ENCODE results near the gene IGFBP4. TPM values are rescaled to one million over a fixed set of nuclear protein-coding genes. Genes with fewer than 3 reads are reported as not detected.

IGFBP4 gene
- total and polyA plus RNA-seq, 12 donors, result 65.1 to 301 (median 128) TPM

- H3K36me3 ChIP-seq, result peaks cover 0 to 3% (median 0%) of the 10 kb centered on the region in 9 donors
- TF ChIP-seq CTCF (IDR thresholded peaks at IDR 0.05), result no peak
- peak overlapping the region in 9 of 10 donors; percentile 35 to 86 (median 61) for H3K4me3 ChIP-seq
- DNase-seq (peak in 1 of 2 donors; percentile 28), ATAC-seq (peak in 2 of 8 donors; percentile 4 to 5)
- H3K27ac ChIP-seq, result peak overlapping the region in 6 of 10 donors; percentile 29 to 76 (median 50)
- WGBS, 2 donors, result 68 to 71% methylated on average over 16 of the region's 16 CpGs
- H3K4me1 ChIP-seq, result peaks cover 8 to 48% (median 14%) of the 10 kb centered on the region in 9 donors
- H3K9me3 ChIP-seq, result no peaks in the 10 kb centered on the region
- intact Hi-C loops (cut with DNase I), result loop anchor here in 9 of 10 donors (2.0 to 10.0 kb wide), 8 partner anchors 14 to 214 kb away; partner anchors contain the start of genes GJD3 (in 4 of the 9) and RARA (in 3 of the 9)
- peaks cover 0 to 9% (median 0%) of the 10 kb centered on the region in 7 donors for H3K27me3 ChIP-seq
Observed at GRCh38 chr17:40418428-40418706, 24.9 kb upstream of the IGFBP4 start.

GRCh38 chr17:40419559-40420331, 23.5 kb upstream of the IGFBP4 start:
- no peak for TF ChIP-seq CTCF (IDR thresholded peaks at IDR 0.05)
- no peaks in the 10 kb centered on the region for H3K9me3 ChIP-seq
- H3K4me1 ChIP-seq, result peaks cover 8 to 51% (median 14%) of the 10 kb centered on the region in 9 donors
- no peak overlapping the region for H3K27ac ChIP-seq
- WGBS, 2 donors, result 65 to 69% methylated on average over 11 of the region's 11 CpGs
- DNase-seq, result no peak
- H3K36me3 ChIP-seq, result no peaks in the 10 kb centered on the region
- H3K27me3 ChIP-seq, result peaks cover 0 to 9% (median 0%) of the 10 kb centered on the region in 7 donors
- H3K4me3 ChIP-seq, result no peak overlapping the region
- ATAC-seq, result no peak
- intact Hi-C loops (cut with DNase I), result loop anchor here in 9 of 10 donors (2.0 to 10.0 kb wide), 8 partner anchors 13 to 215 kb away; partner anchors contain the start of genes GJD3 (in 4 of the 9) and RARA (in 3 of the 9)

- Histone ChIP-seq H3K27ac (no peak overlapping the region), H3K4me1 (peaks cover 3 to 24% (median 6%) of the 10 kb centered on the region in 9 donors), H3K9me3 (no peaks in the 10 kb centered on the region), H3K4me3 (no peak overlapping the region), H3K36me3 (no peaks in the 10 kb centered on the region), H3K27me3 (no peaks in the 10 kb centered on the region)
- 84 to 92% methylated on average over 3 of the region's 3 CpGs for WGBS, 2 donors
- intact Hi-C loops (cut with DNase I), result no loop called here
- no peak for TF ChIP-seq CTCF (IDR thresholded peaks at IDR 0.05)
- DNase-seq (no peak), ATAC-seq (no peak)
Observed at GRCh38 chr17:40422990-40423633, 20.1 kb upstream of the IGFBP4 start.

- intact Hi-C loops (cut with DNase I), result no loop called here
- ATAC-seq (no peak), DNase-seq (no peak)
- Histone ChIP-seq H3K9me3 (no peaks in the 10 kb centered on the region), H3K27me3 (no peaks in the 10 kb centered on the region), H3K36me3 (no peaks in the 10 kb centered on the region), H3K4me1 (peaks cover 0 to 8% (median 0%) of the 10 kb centered on the region in 9 donors), H3K4me3 (no peak overlapping the region), H3K27ac (no peak overlapping the region)
- TF ChIP-seq CTCF (IDR thresholded peaks at IDR 0.05), result no peak
- WGBS, 2 donors, result 72 to 80% methylated on average over 4 of the region's 4 CpGs
Observed at GRCh38 chr17:40425741-40426140, 17.5 kb upstream of the IGFBP4 start.
